IMR-90 (cell line): ENCODE results near the gene CCR8. TPM values are rescaled to one million over a fixed set of nuclear protein-coding genes. Genes with fewer than 3 reads are reported as not detected.

Experiments used
- ATAC-seq: fragments of 200-7000 bp; cut with Tn5 transposase; 2 replicates; pipeline ENCODE4 v1.9.1; 2020; ENCODE audit warnings: low read depth, mild to moderate bottlenecking, moderate library complexity
- BruUV-seq: library from RNA; stranded (reverse); fragments of 400-500 nt; replicated peaks from 2 replicates; lab custom pipeline; 2021; lab: Mats Ljungman, UMichigan
- CTCF ChIA-PET: fragments of 300-600 bp; formaldehyde crosslinking; extraction: SDS; loops from one replicate; lab custom pipeline; 2021; ENCODE audit warnings: antibody characterized with exemption; lab: Yijun Ruan, JAX
- POLR2A ChIA-PET: fragments of 300-600 bp; sonication (Branson Sonifier 250); formaldehyde crosslinking; loops from one replicate; lab custom pipeline; 2022; ENCODE audit warnings: antibody characterized with exemption; ENCODE audit not compliant: unreplicated experiment; lab: Charles Lee
- DNase-seq: peaks from one replicate; pipeline ENCODE4 v3.0.0; 2013
- H2AFZ ChIP-seq: replicated peaks from 2 replicates; pipeline ENCODE3; 2013; ENCODE audit warnings: low read length, mild to moderate bottlenecking; ENCODE audit not compliant: poor library complexity
- H2AK5ac ChIP-seq: 2 replicates; pipeline ENCODE4 v1.6.1; 2013; ENCODE audit warnings: low read depth, low read length, inconsistent platforms
- H2AK9ac ChIP-seq: replicated peaks from 2 replicates; pipeline ENCODE3; 2013; ENCODE audit warnings: mild to moderate bottlenecking, low read depth, low read length, moderate library complexity; ENCODE audit not compliant: poor library complexity
- H2BK120ac ChIP-seq: 2 replicates; pipeline ENCODE4 v1.6.1; 2013; ENCODE audit warnings: low read depth, low read length, inconsistent platforms
- H2BK15ac ChIP-seq: 3 replicates; pipeline ENCODE4 v1.6.1; 2013; ENCODE audit warnings: low read depth, low read length, inconsistent platforms
- H2BK20ac ChIP-seq: 2 replicates; pipeline ENCODE4 v1.6.1; 2013; ENCODE audit warnings: low read depth, mild to moderate bottlenecking, inconsistent platforms, low read length, moderate library complexity
- H2BK5ac ChIP-seq: 2 replicates; pipeline ENCODE4 v1.6.1; 2013; ENCODE audit warnings: mild to moderate bottlenecking, low read depth, low read length, inconsistent platforms; ENCODE audit not compliant: poor library complexity, severe bottlenecking
- H3K14ac ChIP-seq: replicated peaks from 2 replicates; pipeline ENCODE4 v1.6.1; 2013; ENCODE audit warnings: low read depth, low read length, inconsistent platforms
- H3K18ac ChIP-seq: 2 replicates; pipeline ENCODE4 v1.6.1; 2013; ENCODE audit warnings: low read depth, low read length, control low read depth
- H3K23ac ChIP-seq: 2 replicates; pipeline ENCODE4 v1.6.1; 2013; ENCODE audit warnings: low read depth, low read length, inconsistent platforms
- H3K27ac ChIP-seq: 2 replicates; pipeline ENCODE4 v1.5.1; 2013; ENCODE audit warnings: mild to moderate bottlenecking, control low read depth, low read length; ENCODE audit not compliant: insufficient read depth
- H3K27me3 ChIP-seq: 2 replicates; pipeline ENCODE4 v1.6.1; 2013; ENCODE audit warnings: low read length; ENCODE audit not compliant: control insufficient read depth, insufficient read depth
- H3K36me3 ChIP-seq: 2 replicates; pipeline ENCODE4 v1.6.1; 2013; ENCODE audit warnings: low read length, mixed read lengths; ENCODE audit not compliant: control insufficient read depth, insufficient read depth
- H3K4ac ChIP-seq: 2 replicates; pipeline ENCODE4 v1.6.1; 2013; ENCODE audit warnings: low read depth, low read length, inconsistent platforms
- H3K4me1 ChIP-seq: 2 replicates; pipeline ENCODE4 v1.6.1; 2013; ENCODE audit warnings: low read length, mixed read lengths; ENCODE audit not compliant: control insufficient read depth, insufficient read depth
- H3K4me2 ChIP-seq: 2 replicates; pipeline ENCODE4 v1.6.1; 2013; ENCODE audit warnings: low read depth, mild to moderate bottlenecking, control low read depth, low read length, moderate library complexity
- H3K4me3 ChIP-seq: 2 replicates; pipeline ENCODE4 v1.5.1; 2013; ENCODE audit warnings: low read depth, mild to moderate bottlenecking, control low read depth, low read length, moderate library complexity; ENCODE audit not compliant: insufficient read depth
- H3K56ac ChIP-seq: 2 replicates; pipeline ENCODE4 v1.6.1; 2013; ENCODE audit warnings: low read length, inconsistent platforms; ENCODE audit not compliant: insufficient read depth; ENCODE audit errors: extremely low read depth
- H3K79me1 ChIP-seq, 2 experiments: 2 replicates each; pipeline ENCODE4 v1.6.1; 2013; ENCODE audit warnings: low read length in 2 of 2, inconsistent platforms in 1 of 2, low read depth in 1 of 2
- H3K9ac ChIP-seq: 2 replicates; pipeline ENCODE4 v1.6.1; 2013; ENCODE audit warnings: low read depth, low read length, control low read depth
- H3K9me1 ChIP-seq: 2 replicates; pipeline ENCODE4 v1.6.1; 2013; ENCODE audit warnings: low read length, inconsistent platforms; ENCODE audit not compliant: insufficient read depth
- H3K9me3 ChIP-seq: 2 replicates; pipeline ENCODE4 v1.6.1; 2013; ENCODE audit warnings: low read length; ENCODE audit not compliant: control insufficient read depth, insufficient read depth
- H4K20me1 ChIP-seq: 2 replicates; pipeline ENCODE4 v1.6.1; 2013; ENCODE audit warnings: low read length, inconsistent platforms; ENCODE audit not compliant: insufficient read depth
- H4K5ac ChIP-seq: 2 replicates; pipeline ENCODE4 v1.6.1; 2013; ENCODE audit warnings: mild to moderate bottlenecking, low read depth, low read length, control low read depth
- H4K8ac ChIP-seq, 2 experiments: 2 replicates each; pipeline ENCODE4 v1.6.1; 2013; ENCODE audit warnings: low read depth in 2 of 2, low read length in 2 of 2, control low read depth in 1 of 2, inconsistent platforms in 1 of 2
- H4K91ac ChIP-seq: 2 replicates; pipeline ENCODE4 v1.6.1; 2013; ENCODE audit warnings: low read depth, low read length, inconsistent platforms; ENCODE audit not compliant: insufficient read depth
- BHLHE40 ChIP-seq: fragments of 150-350 bp; IDR thresholded peaks from 2 replicates; pipeline ENCODE4 v1.6.1; 2016; ENCODE audit warnings: mild to moderate bottlenecking, low read depth, low read length
- CEBPB ChIP-seq: IDR thresholded peaks from 2 replicates; pipeline ENCODE4 v1.6.1; 2012; ENCODE audit warnings: low read depth, low read length, improper control_type of control experiment
- FOS ChIP-seq: fragments of 150-350 bp; IDR thresholded peaks from 2 replicates; pipeline ENCODE4 v1.6.1; 2016; ENCODE audit warnings: low read depth, low read length
- MAFK ChIP-seq: IDR thresholded peaks from 2 replicates; pipeline ENCODE4 v1.6.1; 2012; ENCODE audit warnings: low read depth, low read length, improper control_type of control experiment
- MAZ ChIP-seq: IDR thresholded peaks from 2 replicates; pipeline ENCODE4 v1.6.1; 2012; ENCODE audit warnings: low read depth, mild to moderate bottlenecking, low read length, improper control_type of control experiment, moderate library complexity, borderline replicate concordance
- MXI1 ChIP-seq: IDR thresholded peaks from 2 replicates; pipeline ENCODE4 v1.6.1; 2012; ENCODE audit warnings: low read depth, mild to moderate bottlenecking, low read length, moderate library complexity, borderline replicate concordance
- POLR2A ChIP-seq: IDR thresholded peaks from 2 replicates; pipeline ENCODE4 v1.6.1; 2012; ENCODE audit warnings: mild to moderate bottlenecking, low read depth, low read length
- SMC3 ChIP-seq: fragments of 150-350 bp; IDR thresholded peaks from 2 replicates; pipeline ENCODE4 v1.6.1; 2016; ENCODE audit warnings: low read depth, mild to moderate bottlenecking, antibody characterized with exemption, low read length, moderate library complexity
- WGBS, 2 experiments: methylation state at CpG; one replicate each; pipeline versions ENCODE4 v1.1.5 to v1.1.7; 2013; ENCODE audit warnings: missing lambda C conversion rate in 2 of 2; ENCODE audit not compliant: insufficient read length in 1 of 2; ENCODE audit errors: extremely low coverage in 2 of 2; 5-methylcytosine and 5-hydroxymethylcytosine counted together
- dilution Hi-C: fragments of 300-500 bp; cut with HindIII; formaldehyde crosslinking; loops from one replicate; pipeline ENCODE4 v1.14.3; 2018; ENCODE audit warnings: low sequenced_read_pairs; ENCODE audit not compliant: unreplicated experiment
- in situ Hi-C: fragments of 300-500 bp; cut with MboI; formaldehyde crosslinking; loops from 3 replicates; pipeline ENCODE4 v1.14.3; 2019; ENCODE audit warnings: low sequenced_read_pairs, inconsistent platforms, mixed read lengths
- intact Hi-C: fragments of 100-400 bp; cut with micrococcal nuclease; formaldehyde crosslinking; loops from 2 replicates; pipeline ENCODE4 v1.10.0; 2022
- polyA plus RNA-seq, 3 experiments: library from polyadenylated mRNA; depleted of rRNA; stranded (reverse); fragments of >200 nt; gene quantifications; 2 replicates each; pipeline ENCODE4 v1.2.3, GENCODE V29; 2012; ENCODE audit warnings: low replicate concordance in 1 of 3
- total RNA-seq: library from RNA; depleted of rRNA; stranded (reverse); fragments of >200 nt; gene quantifications from 2 replicates; pipeline ENCODE4 v1.2.3, GENCODE V29; 2012
- TF ChIP-seq, protein P1 (sequence below): conservative IDR thresholded peaks from 2 replicates; pipeline ENCODE4 v1.5.1; 2012; ENCODE audit warnings: mild to moderate bottlenecking, low read depth, low read length, improper control_type of control experiment
- TF ChIP-seq, protein P2 (sequence below): fragments of 150-350 bp; IDR thresholded peaks from 2 replicates; pipeline ENCODE4 v1.6.1; 2017; ENCODE audit warnings: mild to moderate bottlenecking, antibody characterized with exemption, low read length, low read depth
- TF ChIP-seq, protein P3 (sequence below): fragments of 150-350 bp; IDR thresholded peaks from 2 replicates; pipeline ENCODE4 v1.6.1; 2016; ENCODE audit warnings: low read depth, mild to moderate bottlenecking, low read length, moderate library complexity, borderline replicate concordance

Gene CCR8
- total and polyA plus RNA-seq, 2 of the 4 experiments (the other 2 are of a cell fraction), result not detected

DNA sequence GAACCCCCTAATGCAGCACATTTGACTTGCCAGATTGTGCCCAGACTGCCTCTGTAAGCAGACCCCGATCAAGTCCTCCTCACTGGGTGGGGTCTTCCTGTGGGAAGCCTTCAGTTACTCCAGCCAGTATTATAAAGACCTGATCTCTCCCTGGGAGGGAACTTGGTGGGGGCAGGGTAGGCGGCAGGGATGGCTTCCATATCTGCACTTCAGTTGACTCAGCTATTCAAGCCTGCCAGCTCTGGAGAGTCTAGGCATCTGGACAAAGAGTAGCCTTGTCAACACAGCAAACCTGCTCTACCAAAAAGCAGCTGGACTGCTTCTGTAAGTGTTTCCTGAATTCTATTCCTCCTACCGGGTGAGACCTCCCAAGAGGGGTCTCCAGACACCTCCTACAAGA, 32.7 kb downstream of the CCR8 start:
- no peak overlapping the region for H4K8ac ChIP-seq
- BruUV-seq, result no TSS peak
- H3K9me1 ChIP-seq, result no peaks in the 10 kb centered on the region
- H3K4me2 ChIP-seq, result no peak overlapping the region
- no peak overlapping the region for H3K18ac ChIP-seq
- no peak overlapping the region for H2AK9ac ChIP-seq
- H3K9ac ChIP-seq, result no peak overlapping the region
- H2BK5ac ChIP-seq, result no peak overlapping the region
- intact Hi-C loops, result no loop called here
- H2AFZ ChIP-seq, result no peak overlapping the region
- CTCF ChIA-PET, result no interaction called here
- TF ChIP-seq, protein P1, sequence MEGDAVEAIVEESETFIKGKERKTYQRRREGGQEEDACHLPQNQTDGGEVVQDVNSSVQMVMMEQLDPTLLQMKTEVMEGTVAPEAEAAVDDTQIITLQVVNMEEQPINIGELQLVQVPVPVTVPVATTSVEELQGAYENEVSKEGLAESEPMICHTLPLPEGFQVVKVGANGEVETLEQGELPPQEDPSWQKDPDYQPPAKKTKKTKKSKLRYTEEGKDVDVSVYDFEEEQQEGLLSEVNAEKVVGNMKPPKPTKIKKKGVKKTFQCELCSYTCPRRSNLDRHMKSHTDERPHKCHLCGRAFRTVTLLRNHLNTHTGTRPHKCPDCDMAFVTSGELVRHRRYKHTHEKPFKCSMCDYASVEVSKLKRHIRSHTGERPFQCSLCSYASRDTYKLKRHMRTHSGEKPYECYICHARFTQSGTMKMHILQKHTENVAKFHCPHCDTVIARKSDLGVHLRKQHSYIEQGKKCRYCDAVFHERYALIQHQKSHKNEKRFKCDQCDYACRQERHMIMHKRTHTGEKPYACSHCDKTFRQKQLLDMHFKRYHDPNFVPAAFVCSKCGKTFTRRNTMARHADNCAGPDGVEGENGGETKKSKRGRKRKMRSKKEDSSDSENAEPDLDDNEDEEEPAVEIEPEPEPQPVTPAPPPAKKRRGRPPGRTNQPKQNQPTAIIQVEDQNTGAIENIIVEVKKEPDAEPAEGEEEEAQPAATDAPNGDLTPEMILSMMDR, result no peak
- TF ChIP-seq MAFK (no peak), CEBPB (no peak), MAZ (no peak), FOS (no peak), MXI1 (no peak), BHLHE40 (no peak), POLR2A (no peak), SMC3 (no peak)
- TF ChIP-seq, protein P2, sequence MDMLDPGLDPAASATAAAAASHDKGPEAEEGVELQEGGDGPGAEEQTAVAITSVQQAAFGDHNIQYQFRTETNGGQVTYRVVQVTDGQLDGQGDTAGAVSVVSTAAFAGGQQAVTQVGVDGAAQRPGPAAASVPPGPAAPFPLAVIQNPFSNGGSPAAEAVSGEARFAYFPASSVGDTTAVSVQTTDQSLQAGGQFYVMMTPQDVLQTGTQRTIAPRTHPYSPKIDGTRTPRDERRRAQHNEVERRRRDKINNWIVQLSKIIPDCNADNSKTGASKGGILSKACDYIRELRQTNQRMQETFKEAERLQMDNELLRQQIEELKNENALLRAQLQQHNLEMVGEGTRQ, result no peak
- TF ChIP-seq, protein P3, sequence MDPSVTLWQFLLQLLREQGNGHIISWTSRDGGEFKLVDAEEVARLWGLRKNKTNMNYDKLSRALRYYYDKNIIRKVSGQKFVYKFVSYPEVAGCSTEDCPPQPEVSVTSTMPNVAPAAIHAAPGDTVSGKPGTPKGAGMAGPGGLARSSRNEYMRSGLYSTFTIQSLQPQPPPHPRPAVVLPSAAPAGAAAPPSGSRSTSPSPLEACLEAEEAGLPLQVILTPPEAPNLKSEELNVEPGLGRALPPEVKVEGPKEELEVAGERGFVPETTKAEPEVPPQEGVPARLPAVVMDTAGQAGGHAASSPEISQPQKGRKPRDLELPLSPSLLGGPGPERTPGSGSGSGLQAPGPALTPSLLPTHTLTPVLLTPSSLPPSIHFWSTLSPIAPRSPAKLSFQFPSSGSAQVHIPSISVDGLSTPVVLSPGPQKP, result no peak
- H3K79me1 ChIP-seq, result no peaks in the 10 kb centered on the region
- no peak overlapping the region for H3K27ac ChIP-seq
- H3K23ac ChIP-seq, result no peak overlapping the region
- no peaks in the 10 kb centered on the region for H3K4me1 ChIP-seq
- H3K4ac ChIP-seq, result no peak overlapping the region
- H3K9me3 ChIP-seq, result no peaks in the 10 kb centered on the region
- H3K14ac ChIP-seq, result no peak overlapping the region
- H2BK20ac ChIP-seq, result no peak overlapping the region
- no peak overlapping the region for H2BK15ac ChIP-seq
- H4K5ac ChIP-seq, result no peak overlapping the region
- no peak overlapping the region for H3K4me3 ChIP-seq
- H4K91ac ChIP-seq, result no peak overlapping the region
- no peak overlapping the region for H3K56ac ChIP-seq
- DNase-seq, result no peak
- in situ Hi-C loops, result no loop called here
- POLR2A ChIA-PET, result no interaction called here
- 0 out of 2 replicates have a peak, but pooled peaks cover 2% of the 10 kb centered on the region for H3K27me3 ChIP-seq
- no peak overlapping the region for H2BK120ac ChIP-seq
- no peaks in the 10 kb centered on the region for H4K20me1 ChIP-seq
- dilution Hi-C loops, result no loop called here
- ATAC-seq, result no peak
- no peaks in the 10 kb centered on the region for H3K36me3 ChIP-seq
- no CpG with 5 or more reads among the region's 3 CpGs for WGBS, 2 experiments
- no peak overlapping the region for H2AK5ac ChIP-seq
